Cardiac fibroblast (primary cell): ENCODE results near the gene C5orf58.

Experiments
- DNase-seq, 2 donors: peaks; one replicate each; pipeline versions ENCODE4 v3.0.0 to v3.0.0-alpha.2; 2010; ENCODE audit warnings: low read depth in 2 of 2
- H3K4me3 ChIP-seq, 2 donors: replicated peaks in 1 of 2; 1 replicate in 1 of 2; 2 replicates in 1 of 2; pipeline ENCODE4 v1.5.1; 2011; ENCODE audit warnings: low read depth in 2 of 2, low read length in 2 of 2, mild to moderate bottlenecking in 2 of 2, moderate library complexity in 1 of 2
- TF ChIP-seq, protein P1 (sequence below): IDR thresholded peaks from one replicate; pipeline ENCODE4 v1.5.1; 2011; ENCODE audit warnings: low read depth, mild to moderate bottlenecking, low read length, inconsistent platforms

The C5orf58 gene

DNA sequence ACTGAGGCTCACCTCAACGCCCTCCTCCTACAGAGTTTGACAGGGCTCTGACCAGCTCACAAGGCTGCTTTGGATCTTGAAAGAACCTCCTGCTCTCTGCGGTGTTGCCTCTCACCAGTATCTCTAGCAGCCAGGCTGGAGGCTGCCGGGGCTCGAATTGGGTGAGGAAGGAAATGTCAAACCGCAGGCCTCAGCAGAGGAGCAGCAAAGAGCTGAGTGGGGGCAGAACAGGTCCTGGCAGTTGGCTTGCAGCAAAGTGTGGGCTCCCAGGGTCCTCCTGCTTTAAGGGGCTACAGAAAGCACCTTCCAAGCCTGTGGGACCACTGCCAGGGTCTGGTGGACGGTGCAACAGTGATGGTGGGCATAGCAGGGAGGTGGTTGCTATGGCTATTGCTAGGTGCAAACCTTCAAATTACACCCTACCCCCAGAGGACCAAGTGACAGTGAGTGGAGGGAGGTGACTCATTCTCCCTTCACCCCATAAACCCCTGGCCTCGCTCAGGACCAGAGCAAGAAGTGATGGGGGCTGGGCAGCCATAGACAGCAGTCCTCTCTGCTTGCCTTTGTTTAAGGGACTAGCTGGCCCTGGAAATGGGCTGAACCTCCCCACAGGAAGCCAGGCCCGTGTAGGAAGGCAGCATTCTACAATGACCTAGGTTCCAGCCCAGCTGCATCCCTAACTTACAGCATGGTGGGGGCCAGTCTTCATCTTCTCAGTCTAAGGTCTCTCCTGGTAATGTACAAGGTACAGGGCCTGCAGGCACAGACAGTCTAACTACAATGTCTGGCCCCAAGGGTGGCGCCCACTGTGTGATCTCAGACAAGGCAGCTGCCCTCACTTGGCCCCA is 46.0 kb downstream of the C5orf58 start:
- no peak overlapping the region for H3K4me3 ChIP-seq
- DNase-seq: no peak
- TF ChIP-seq, protein P1, sequence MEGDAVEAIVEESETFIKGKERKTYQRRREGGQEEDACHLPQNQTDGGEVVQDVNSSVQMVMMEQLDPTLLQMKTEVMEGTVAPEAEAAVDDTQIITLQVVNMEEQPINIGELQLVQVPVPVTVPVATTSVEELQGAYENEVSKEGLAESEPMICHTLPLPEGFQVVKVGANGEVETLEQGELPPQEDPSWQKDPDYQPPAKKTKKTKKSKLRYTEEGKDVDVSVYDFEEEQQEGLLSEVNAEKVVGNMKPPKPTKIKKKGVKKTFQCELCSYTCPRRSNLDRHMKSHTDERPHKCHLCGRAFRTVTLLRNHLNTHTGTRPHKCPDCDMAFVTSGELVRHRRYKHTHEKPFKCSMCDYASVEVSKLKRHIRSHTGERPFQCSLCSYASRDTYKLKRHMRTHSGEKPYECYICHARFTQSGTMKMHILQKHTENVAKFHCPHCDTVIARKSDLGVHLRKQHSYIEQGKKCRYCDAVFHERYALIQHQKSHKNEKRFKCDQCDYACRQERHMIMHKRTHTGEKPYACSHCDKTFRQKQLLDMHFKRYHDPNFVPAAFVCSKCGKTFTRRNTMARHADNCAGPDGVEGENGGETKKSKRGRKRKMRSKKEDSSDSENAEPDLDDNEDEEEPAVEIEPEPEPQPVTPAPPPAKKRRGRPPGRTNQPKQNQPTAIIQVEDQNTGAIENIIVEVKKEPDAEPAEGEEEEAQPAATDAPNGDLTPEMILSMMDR: no peak

DNA sequence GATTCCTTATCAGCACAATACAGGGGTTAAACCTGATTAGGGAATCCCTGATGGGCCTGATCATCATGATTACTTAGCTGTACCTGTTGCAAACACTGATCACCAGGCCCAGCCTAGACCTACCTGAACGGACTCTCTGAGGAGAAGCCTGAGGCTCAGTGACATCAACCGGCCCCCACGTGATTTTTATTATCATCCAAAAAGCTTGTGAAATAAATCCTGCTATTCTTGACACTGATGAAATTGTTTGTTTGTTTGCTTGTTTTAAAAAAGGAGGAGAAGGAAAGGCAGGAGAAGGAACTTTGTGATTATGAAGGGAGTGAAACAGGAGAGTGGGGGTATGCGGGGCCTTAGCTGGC is 46.7 kb downstream of the C5orf58 start:
- TF ChIP-seq, protein P1: no peak
- DNase-seq: no peak
- no peak overlapping the region for H3K4me3 ChIP-seq

DNA sequence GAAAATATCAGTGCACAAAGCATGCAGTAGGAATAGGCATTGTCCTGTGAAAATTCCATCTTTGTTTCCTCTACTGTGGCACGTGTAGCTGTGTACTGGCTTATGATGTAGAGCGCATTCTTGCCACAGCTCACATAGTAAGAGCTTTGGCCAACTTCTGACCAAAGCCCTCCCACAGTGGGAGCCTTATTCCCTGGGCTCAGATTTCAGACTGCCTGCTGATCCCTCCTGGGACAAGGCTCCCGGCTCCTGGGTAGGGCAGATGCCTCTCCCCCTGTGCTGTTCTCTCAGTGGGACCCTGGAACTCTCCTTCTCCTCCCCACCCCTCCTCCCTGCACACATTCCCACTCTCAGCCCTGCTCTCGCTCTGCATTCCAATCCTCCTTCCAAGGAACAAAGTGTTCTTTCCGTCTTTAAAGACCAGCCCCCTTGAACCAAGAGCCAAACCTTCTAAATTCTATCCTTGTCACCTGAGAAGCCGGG is 47.3 kb downstream of the C5orf58 start:
- TF ChIP-seq, protein P1: no peak
- no peak for DNase-seq
- H3K4me3 ChIP-seq: no peak overlapping the region

DNA sequence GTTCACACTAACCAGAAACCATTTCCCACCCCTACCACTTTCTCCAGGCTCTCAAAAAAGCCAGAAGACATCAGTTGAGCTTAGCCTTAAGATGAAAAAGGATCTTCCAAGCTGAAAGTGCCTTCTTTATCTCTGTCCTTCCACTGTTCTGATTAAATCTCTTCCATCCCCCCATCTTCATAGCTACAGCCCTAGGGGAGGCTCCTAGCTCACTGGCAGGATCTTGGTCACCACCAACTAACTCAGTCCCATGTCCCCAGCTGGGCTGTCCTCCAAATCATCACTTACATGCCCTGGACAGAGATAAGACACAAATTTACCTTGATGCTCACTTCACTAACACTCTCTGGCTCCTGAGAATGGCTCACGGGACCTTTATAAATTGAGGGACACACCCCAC is 50.5 kb downstream of the C5orf58 start:
- no peak for DNase-seq
- TF ChIP-seq, protein P1: no peak
- H3K4me3 ChIP-seq: no peak overlapping the region

DNA sequence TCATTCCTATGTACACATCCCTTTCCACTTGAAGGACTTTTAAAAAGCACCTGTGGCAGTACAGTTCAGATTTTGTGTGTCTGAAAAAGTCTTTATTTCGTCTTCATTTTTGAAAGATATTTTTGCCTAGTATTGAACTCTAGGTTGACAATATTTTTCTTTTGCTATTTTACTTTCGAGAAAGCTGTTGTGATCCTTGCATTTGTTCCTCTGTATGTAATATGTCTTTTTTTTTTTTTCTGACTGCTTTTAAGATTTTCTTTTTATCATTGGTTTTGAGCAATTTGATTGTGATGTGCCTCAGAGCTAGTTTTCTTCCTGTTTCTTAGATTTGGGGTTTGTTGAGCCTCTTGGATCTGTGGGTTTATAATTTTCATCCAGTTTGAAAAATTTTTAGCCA is 51.4 kb downstream of the C5orf58 start:
- DNase-seq: no peak
- H3K4me3 ChIP-seq: no peak overlapping the region
- TF ChIP-seq, protein P1: no peak

DNA sequence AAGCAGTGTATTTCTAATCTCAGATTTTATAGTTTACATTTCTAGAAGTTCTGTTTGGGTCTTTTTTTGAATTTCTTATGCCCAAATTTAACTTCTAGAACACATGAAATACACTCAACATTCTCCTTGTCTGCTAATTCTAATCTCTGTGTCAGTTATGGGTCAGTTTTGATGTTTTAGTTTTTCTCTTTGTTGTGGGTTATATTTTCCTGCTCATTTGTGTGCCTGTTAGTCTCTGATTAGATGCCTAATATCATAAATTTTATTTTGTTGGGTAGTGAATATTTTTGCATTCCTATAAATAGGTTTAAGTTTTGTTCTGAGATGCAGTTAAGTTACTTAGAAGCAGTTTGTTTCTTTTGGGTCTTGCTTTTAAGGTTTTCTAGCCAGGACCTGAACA is 52.4 kb downstream of the C5orf58 start:
- no peak for DNase-seq
- TF ChIP-seq, protein P1: no peak
- H3K4me3 ChIP-seq: no peak overlapping the region
